KG1 (cell line): ENCODE measurements around the gene DHRS7B.

Experiments
- DNase-seq: peaks from one replicate; lab custom pipeline; 2025; lab: John Stamatoyannopoulos, UW

DHRS7B gene

GRCh38 chr17:21240369-21241055 lies 113.7 kb downstream of the DHRS7B start:
- DNase-seq = no peak
